Stomach (tissue), 4 donors: Measurements from ENCODE around the gene NDFIP2.

Source experiments
- EP300 ChIP-seq: sonication (generic); formaldehyde crosslinking; IDR thresholded peaks from one replicate; pipeline ENCODE4 v1.6.1; 2017; ENCODE audit warnings: antibody characterized with exemption
- POLR2A ChIP-seq, 4 donors: fragments of 450-650 bp; IDR thresholded peaks; one replicate each; pipeline ENCODE4 v1.6.1; 2016; ENCODE audit warnings: antibody characterized with exemption in 4 of 4, control low read depth in 2 of 4, mild to moderate bottlenecking in 1 of 4, moderate library complexity in 1 of 4
- POLR2AphosphoS5 ChIP-seq, 3 donors: sonication (generic); formaldehyde crosslinking; IDR thresholded peaks; one replicate each; pipeline ENCODE4 v1.6.1; 2016; ENCODE audit warnings: antibody characterized with exemption in 3 of 3

DNA sequence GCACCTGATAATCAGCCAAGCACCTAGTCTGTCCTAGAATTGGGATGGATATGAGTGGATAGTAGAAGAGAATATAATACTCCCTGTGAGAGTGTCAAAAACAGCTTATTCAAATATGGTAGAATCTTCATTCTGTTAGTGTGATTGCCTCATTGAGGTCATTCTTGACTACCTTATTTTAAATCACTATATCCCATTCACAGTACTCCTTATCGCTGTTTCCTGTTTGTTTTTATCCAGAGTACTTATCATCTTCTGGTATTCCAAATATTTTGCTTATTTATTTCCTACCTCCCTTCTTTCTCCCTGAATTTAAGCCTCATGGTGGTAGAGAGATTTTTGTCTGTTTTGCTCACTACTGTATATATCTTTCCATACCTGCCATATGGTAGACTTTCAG is 9.9 kb downstream of the NDFIP2 start:
- TF ChIP-seq EP300 (no peak), POLR2AphosphoS5 (IDR thresholded peaks at IDR 0.05) (no peak), POLR2A (IDR thresholded peaks at IDR 0.05) (no peak)
